GM13976 (cell line): ENCODE measurements around the gene PTPRK.

ENCODE experiments used
- DNase-seq: peaks from one replicate; pipeline ENCODE4 v3.0.0; 2012; ENCODE audit warnings: low spot score
- CTCF ChIP-seq: IDR thresholded peaks from 2 replicates; pipeline ENCODE4 v1.5.1; 2012; ENCODE audit warnings: borderline replicate concordance, mild to moderate bottlenecking; ENCODE audit not compliant: insufficient read depth; ENCODE audit errors: extremely low read depth, missing control alignments, control extremely low read depth
- in situ Hi-C: fragments of 300-500 bp; cut with MboI; formaldehyde crosslinking; loops from one replicate; pipeline ENCODE4 v1.12.0; 2022; ENCODE audit warnings: low sequenced_read_pairs, mixed read lengths, inconsistent platforms; ENCODE audit not compliant: unreplicated experiment

Gene PTPRK

GRCh38 chr6:128371136-128371535, 149.3 kb downstream of the PTPRK start:
- in situ Hi-C loops: no loop called here
- DNase-seq: no peak
- TF ChIP-seq CTCF: no peak

DNA sequence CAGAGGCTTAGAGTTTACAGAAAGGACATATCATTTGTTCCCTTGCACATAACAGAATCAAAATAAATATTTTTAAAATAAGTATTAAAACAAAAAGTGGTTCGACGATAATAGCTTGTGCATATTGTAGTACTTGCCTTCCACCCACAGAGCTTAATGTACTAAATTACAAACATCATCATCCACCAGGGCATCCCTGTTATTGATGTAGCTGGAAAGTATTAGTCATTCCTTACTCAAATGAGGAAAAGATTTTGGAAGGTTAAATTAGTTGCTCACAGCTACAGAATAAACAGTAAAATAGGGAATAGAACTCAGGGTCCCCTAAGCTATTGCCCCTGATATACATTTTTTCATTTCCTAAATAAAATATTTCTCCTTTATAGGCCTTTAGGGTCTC, 150.3 kb downstream of the PTPRK start:
- in situ Hi-C loops: no loop called here
- no peak for DNase-seq
- TF ChIP-seq CTCF: no peak

GRCh38 chr6:128368213-128368944, 152.0 kb downstream of the PTPRK start:
- no peak for TF ChIP-seq CTCF
- in situ Hi-C loops: no loop called here
- no peak for DNase-seq

DNA sequence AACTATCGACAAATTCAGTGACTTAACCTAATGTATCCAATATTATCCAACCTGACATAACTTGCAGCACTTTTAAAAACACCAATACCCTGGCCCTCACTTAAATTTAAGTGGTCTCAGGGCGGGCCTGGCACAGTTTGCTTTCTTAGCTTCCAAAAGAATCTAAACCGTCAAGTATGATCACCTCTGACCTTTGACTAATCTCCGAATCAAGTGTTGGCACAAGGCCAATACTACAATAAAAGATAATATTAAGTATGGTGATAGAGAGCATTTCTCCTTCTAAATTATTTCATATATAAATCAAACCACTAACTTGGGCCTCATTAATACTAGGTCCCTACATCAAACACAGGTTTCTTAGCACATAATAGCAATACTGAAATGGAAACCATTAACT, 153.0 kb downstream of the PTPRK start:
- in situ Hi-C loops: no loop called here
- no peak for DNase-seq
- TF ChIP-seq CTCF: no peak

GRCh38 chr6:128365520-128366160, 154.8 kb downstream of the PTPRK start:
- no peak for DNase-seq
- TF ChIP-seq CTCF: no peak
- in situ Hi-C loops: no loop called here

GRCh38 chr6:128364766-128365519, 155.5 kb downstream of the PTPRK start:
- no peak for DNase-seq
- in situ Hi-C loops: no loop called here
- no peak for TF ChIP-seq CTCF
